Stimulated activated CD8-positive, alpha-beta memory T cell treated with anti-CD3 and anti-CD28 coated beads, Interleukin-4, amount 100 ng/mL, for 4 hours (primary cell): Measurements from ENCODE around the gene SERPINA1.
"Not testable (repeated sequence)": the region's sequence is repeated elsewhere in the genome, so short reads cannot be mapped to it uniquely, and the experiment has no call there.

Experiments
- DNase-seq, 2 donors: peaks; one replicate each; pipeline ENCODE4 v3.0.0-alpha.2; 2020; ENCODE audit warnings: low read depth in 2 of 2, low spot score in 1 of 2

SERPINA1 gene

GRCh38 chr14:94388384-94389103 lies at the start of gene SERPINA1:
Gene SERPINA1, minus strand, starts transcription at chr14:94388602. Its CDS starts 5,365 bp downstream, at chr14:94383237.
- DNase-seq = no peak

DNA sequence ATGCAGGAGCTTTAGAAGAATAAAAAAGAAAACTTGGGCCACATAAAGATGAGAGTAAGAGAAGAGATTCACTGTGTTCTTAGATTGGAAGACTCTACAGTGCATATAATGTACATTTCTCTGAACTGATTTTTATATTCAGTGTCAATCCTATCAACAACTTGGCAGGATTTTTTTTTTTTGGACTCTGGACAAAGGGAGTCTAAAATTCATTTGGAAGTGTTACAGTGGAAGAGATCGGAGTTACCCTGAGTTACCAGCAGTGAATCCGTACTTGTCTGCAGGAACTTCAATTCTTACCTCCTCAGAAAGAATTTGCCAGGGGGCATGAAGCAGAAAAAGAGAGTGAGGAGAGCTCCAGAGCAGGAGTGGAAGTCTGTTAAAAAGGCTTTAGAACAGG lies 40.2 kb upstream of the SERPINA1 start:
- no peak for DNase-seq

- DNase-seq = no peak
Measured at GRCh38 chr14:94427016-94427613, 38.7 kb upstream of the SERPINA1 start.

DNA sequence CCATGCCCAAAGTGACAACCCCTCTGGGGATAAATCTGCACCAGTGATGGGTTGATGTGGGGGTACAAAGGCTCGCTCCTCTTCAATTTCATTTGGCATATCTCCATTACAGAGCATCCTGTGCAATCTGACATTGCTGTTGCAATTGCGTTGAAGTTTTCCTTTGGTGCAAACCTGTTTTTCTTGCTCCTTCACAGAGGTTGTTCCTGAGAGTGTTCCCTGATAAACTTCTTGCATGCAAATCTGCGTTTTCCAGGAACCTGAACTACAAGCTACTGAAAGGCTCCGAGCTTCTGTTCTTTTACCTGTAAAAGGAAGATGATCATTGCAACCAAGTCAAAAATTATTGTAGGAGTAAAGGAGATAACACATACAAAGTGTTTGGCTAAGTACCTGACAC lies 38.1 kb upstream of the SERPINA1 start:
- no peak for DNase-seq

DNA sequence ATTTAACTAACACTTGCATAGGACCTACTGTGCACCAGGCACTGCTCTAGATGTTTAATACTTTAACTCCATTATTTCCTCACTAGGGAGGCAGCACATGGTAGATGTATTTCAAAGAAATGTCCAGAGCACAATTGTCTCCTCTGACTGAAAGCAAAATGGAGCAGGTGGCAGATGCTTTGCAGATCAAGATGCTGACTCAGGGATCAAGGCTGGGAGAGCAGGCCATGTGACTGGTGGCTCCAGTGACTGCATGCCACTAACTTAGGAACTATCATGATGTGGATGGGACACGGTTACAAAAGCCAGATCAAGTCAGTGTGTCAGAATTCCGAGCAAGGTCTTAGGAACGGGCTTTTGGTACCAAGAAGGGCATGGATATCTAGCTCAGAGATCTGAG lies 36.0 kb upstream of the SERPINA1 start:
- no peak for DNase-seq

DNA sequence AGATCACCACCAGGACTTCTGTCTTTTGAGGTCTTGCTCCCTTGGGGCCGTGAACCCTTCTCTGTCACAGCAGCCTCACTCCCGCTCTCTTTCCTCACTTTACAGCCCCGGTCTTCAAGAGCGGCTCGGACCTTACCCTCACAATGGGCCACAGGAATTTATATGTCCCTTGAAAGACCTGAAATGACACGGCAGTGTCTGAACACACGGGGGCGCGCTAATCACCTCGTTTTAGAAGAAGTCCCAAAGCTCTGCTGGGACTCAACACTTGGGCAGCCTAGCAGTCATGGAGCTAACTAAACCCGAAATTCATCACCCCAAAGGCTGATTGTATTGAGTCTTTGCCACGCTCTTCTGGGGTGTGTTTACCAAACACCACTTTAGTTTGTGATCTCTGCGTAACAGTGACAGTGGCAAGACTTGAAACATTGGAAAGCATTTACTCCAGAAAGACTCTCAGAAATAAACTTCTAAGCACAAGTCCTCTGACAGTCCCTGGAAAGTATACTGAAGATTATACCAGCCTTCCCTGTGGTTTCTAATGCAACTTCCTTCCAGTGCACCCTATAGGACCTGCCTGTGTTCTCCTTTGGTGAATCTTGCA lies 35.2 kb upstream of the SERPINA1 start:
- DNase-seq = peak in 1 of 2 donors; percentile 11

DNA sequence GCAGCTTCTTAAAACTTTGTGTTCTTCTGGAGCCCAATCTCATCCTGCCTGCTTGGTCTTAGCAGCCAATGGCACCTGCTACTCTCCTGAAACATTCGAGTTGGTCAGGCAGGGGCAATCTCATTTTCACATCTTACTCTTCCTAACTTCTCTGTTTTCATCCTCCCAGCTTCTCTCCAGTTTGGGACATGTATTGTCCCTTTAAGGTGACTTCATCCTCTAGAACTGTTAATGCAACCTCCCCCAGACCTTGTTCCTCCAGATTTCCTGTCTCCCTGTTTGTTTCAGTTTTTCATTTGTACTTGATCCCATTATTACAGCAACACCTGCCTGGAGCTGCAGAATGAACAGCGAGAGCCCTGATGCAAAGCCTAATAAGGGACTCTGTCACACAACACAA lies 32.9 kb upstream of the SERPINA1 start:
- DNase-seq = no peak

DNA sequence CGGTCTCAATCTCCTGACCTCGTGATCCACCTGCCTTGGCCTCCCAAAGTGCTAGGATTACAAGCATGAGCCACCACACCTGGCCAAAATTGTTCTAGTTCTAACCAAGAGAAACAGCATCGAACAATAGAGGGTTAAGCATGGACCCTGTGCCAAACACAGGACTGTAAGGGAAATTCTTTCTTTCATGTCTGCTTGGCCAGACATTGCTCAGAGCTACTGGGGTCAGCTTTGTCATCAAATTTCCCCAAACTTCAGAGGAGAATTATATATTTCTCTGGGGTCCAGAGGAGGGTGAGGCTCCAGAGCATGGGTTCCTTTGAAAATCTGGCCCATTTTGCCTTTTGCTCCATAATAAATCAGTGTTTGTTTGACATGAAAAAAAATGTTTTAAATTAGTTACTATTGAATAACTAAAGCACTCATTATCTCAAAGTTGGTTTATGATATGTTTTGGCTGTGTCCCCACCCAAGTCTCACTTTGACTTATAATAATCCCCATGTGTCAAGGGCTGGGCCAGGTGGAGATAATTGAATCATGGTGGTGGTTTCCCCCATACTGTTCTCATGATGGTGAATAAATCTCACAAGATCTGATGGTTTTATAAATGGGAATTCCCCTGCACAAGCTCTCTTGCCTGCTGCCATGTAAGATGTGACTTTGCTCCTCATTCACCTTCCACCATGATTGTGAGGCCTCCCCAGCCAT lies 29.2 kb upstream of the SERPINA1 start:
- DNase-seq = not testable (repeated sequence)

DNA sequence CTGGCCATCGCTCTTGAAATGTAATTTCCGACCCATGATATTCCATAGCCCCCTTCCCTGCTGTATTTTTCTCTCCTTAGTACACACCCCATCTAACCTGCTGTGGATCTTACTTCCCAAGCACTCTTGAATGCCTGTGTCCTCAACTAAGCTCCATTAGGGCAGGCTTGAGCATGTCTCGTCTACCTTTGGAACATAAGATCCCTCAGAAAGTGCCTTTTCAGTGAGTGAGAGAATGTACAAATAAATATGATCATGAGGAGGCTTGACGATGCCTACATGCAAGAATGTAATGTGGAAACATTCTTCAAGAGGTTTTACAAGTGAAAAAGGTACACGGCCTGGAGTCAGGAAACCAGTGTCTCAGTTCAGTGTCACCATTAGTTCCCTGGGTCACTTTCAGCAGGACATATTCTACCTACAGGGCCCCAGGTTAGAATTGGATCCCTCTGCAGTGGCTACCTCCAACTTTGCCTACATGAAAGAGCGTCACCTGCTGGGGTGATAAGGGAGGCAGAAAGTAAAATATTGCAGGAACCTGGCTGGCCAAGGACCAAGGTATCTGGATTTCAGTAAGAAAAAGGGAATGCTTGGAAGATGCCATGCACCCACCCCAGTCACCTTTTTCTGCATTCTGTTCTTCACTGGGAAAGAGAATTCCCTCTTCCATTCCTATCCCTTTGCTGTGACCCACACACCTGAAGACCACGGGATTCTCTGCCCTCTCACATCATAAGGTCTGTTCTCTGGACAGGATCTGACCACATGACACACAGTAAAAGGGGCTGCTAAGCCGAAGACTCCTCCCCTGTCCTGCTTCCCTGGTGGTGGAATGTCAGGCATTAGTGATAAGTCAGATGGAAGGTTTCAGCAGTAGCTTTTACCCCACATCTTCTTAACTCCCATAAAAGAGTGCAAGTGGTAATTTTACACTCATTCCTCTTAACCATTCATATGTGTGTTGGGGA lies 24.6 kb upstream of the SERPINA1 start:
- no peak for DNase-seq

- no peak for DNase-seq
Measured at GRCh38 chr14:94411638-94412037, 23.2 kb upstream of the SERPINA1 start.

GRCh38 chr14:94409430-94409829 lies 21.0 kb upstream of the SERPINA1 start:
- not testable (repeated sequence) for DNase-seq

- no peak for DNase-seq
Measured at GRCh38 chr14:94408546-94409095, 20.2 kb upstream of the SERPINA1 start.

DNA sequence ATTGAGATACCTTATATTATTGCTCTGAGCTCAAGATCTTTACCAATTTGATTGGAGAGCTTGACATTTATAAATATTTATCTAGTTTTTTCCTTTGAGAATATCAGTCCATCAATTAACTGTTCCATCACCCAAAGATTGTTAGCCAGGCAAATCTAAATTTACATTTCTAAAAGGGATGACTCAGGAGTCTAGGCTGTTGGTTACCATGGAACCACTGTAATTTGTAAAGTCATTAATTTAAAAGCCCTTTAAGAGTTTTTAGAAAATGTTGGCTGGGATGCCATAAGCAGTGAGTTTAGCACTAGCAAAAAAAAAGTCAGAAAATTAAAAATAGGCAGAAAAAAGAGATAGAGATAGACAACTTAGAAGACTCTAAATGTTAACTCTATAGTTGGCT lies 19.5 kb upstream of the SERPINA1 start:
- DNase-seq = no peak

DNA sequence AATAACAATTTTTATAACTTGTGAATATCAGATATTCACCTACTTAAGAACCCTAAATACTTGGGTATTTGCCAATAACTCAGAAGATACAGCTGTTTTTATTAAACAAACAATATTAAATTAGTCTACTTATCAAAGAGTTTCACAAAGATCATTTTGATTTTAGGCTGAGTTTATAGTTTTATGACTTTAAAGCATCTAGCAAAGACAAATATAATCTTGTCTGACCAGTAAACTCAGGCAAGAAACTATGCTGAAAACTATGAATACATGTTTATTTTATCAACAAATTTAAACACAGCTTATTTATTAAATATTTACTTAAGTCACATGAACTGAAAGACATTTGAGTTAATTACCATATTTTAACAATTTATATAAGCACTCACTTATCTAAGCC lies 18.5 kb upstream of the SERPINA1 start:
- no peak for DNase-seq

GRCh38 chr14:94405486-94405885 lies 17.1 kb upstream of the SERPINA1 start:
- no peak for DNase-seq

GRCh38 chr14:94404561-94404960 lies 16.2 kb upstream of the SERPINA1 start:
- DNase-seq = no peak

DNA sequence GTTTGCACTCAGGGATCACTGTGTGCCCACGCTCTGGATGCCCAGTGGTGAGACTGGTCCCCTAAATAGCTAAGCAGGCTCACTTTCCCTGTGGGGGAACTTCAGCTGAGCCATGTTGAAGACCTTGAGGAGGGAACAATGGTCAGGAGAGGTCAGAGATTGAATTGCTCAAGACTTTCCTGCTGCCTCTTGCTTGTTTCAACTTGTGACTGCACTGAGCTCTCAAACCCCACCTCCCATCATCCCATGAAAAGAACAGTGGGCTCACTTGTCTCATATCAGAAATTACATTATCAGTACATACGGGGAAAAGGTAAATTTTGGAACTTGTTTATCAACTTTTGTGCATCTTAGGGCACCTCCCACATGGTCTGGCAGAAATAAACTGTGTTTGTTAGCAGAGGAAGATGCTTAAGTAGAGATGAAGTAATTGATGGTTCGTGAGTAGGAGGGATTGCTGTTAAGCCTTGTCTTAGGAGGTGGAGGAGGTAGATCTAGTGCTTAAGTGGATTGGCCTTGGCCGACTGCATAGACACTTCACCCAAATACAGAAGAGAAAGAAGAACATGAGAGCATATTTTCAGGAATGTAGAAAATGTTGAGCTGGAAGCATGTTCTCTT lies 15.0 kb upstream of the SERPINA1 start:
- DNase-seq = no peak

DNA sequence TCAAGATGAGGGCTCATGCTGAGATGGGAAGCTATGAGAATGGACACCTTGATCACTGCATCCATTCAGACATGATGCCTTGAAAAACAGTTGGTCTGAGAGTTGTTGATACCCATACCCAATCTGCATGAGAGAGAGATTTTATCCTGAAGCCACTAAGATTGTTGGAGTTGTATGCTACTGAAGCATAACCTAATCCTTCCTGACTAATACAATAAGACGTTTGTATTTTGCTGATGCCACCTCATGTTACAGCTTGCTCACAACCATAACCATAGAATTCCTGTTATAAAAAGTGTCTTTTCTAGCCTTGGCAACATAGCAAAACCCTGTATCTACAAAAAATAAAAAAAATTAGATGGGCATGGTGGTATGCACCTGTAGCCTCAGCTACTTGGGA lies 12.7 kb upstream of the SERPINA1 start:
- DNase-seq = no peak

- no peak for DNase-seq
Measured at GRCh38 chr14:94400422-94400841, 12.0 kb upstream of the SERPINA1 start.

DNA sequence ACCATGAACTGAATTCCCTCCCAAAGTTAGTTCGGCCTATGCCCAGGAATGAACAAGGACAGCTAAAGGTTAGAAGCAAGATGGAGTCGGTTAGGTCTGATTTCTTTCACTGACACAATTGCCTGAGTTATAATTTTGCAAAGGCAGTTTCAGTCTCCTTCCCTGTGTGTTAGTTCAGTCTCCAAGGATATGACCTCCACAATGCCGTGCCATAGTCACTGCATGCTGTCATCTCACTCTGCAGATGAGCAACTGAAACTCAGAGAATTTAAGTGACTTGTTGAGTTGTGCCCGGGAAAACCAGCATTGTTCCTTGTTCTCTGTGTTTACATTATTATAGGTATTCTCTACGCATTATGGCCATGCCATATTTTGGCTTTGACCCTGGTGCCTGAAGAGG lies 10.1 kb upstream of the SERPINA1 start:
- no peak for DNase-seq
